ENCODE measurements around the gene RASGEF1C.
A peak's percentile ranks its signal among the peaks of the same experiment; 100 is the strongest.
"Not testable (repeated sequence)": the region's sequence is repeated elsewhere in the genome, so short reads cannot be mapped to it uniquely, and the experiment has no call there.

Gene RASGEF1C

GRCh38 chr5:180210961-180211760 is 2.1 kb upstream of the RASGEF1C start:
- no peak for DNase-seq

- not testable (repeated sequence) for DNase-seq
These were observed 1.1 kb upstream of the RASGEF1C start for GRCh38 chr5:180210077-180210476.

DNA sequence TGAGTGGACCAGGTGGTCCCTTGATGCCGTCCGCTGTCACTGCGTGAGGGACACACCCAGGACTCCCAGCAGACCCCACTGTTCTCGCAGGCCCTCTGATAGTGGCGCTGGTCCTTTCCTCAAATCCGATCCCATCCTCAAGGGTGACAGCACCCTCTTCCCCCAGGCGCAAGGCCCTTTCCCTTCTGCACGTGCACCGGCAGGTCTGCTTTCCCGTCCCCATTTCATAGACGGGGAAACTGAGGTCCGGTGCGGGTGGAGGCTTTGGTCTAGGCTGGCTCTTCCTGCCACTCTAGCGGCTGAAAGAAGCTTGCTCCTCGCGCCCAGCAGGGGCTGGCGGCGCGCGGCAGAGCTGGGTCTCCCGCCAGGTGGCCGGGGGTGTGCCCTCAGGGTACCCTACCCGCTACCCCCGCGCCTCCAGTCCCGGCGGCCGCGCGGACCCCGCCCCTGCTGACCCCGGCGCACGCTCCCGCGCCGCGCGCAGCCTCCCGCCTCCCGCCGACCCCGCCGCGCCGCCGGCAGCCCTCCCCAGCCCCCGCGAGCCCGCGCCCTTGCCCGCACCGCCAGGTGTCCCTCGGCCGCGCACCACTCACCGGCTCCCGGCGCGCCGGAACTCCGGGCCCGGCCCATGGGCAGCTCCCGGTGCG is 453 bp downstream of the RASGEF1C start:
- DNase-seq, result no peak

DNA sequence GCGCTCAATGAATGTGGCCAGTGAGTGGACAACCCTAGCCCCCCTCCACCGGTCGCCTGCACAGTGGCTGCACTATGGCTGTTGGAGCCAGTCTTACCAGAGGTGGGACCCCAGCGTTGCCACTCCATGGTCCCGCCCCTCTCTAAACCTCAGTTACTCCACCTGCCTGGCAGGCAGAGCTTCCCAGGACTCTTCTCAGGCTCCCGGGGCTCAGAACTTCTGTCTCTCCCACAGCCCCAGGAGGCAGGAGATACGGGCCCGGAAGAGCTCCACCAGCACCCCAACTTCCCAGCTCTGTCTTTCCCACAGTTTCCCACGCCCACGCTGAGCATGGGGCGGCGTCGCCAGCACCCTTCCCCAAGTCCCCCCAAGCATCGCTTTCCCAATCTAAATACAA is 975 bp downstream of the RASGEF1C start:
- no peak for DNase-seq

GRCh38 chr5:180207593-180207992 is 1.4 kb downstream of the RASGEF1C start:
- no peak for DNase-seq

GRCh38 chr5:180206993-180207392 is 2.0 kb downstream of the RASGEF1C start:
- no peak for DNase-seq

DNA sequence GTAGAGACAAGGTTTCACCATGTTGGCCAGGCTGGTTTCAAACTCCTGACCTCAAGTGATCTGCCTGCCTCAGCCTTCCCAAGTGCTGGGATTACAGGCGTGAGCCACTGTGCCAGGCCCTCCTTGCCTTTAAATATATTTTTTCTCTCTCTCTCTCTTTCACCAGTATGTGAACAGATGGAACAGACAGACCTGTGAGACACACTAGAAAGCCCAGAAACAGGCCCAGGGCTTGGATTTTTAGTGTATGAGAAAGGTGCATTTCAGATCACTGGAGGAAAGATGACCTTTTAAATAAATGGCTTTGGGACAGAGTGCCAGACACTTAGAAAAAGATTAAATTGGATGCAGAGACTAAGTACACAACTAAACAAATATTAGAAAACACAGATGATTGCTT is 3.1 kb downstream of the RASGEF1C start:
- no peak for DNase-seq

DNA sequence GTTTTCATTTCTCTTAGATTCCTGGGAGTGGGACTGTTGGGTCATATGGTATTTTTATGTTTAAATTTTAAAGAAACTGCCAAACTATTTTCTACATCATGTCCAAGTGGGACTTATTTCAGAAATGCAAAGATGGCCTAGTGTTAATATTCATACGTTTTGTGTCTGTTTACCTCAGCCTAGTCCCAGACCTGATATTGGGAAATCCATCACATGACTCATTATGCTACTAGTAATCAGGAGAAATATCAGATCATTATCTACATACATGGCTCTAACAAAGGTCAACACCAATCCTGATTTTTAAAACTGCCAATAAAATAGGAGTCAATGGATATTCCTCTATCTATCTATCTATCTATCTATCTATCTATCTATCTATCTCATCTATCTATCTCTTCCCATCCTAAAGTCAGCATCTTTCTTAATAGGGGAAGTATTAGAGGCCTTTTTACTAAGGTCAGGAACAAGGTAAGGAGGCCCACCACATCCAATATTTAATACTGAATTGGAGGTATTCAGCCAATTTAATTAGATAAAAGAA is 4.7 kb downstream of the RASGEF1C start:
- no peak for DNase-seq

- DNase-seq, result no peak
These were observed 6.0 kb downstream of the RASGEF1C start for GRCh38 chr5:180202939-180203573.

DNA sequence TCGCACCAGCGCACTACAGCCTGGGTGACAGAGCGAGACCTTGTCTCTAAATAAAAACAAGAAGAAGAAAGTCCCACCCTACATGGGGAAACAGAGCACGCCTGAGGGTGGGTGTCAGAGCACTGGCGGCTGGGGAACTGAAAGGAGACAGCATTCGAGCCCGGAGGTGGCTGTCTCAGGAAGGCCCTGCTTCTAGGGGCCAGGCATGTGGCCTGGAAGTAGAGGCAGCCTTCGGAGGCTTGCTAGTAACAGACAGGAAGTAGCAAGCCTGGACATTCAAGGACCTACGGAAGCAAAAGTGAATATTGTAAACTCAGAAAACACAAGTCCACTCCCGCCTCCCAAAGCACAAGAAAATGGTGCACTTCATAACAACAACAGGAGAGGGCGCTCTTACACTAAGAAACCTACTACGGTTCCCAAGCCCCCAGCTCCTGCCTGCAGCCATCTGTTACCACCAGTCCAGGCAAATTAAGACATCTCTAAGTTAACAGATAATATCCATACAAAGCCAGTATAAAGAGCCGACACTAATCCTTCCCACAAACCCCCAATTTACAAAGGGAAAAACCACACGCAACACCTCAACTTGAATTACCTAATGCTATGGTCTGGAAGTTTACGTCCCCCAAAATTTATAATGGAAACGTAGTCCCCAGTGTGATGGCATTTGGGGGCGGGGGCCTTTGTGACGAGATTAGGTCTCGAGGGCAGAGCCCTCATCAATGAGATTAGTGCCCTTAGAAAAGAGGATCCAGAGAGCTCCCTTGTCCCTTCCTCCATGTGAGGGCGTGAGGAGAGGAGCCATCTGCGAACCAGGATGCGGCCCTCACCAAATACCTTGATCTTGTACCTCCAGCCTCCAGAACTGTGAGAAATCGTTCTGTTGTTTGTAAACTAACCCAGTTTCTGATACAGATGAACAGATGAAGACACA is 7.7 kb downstream of the RASGEF1C start:
- peak in 1 of 2 donors; percentile 18 for DNase-seq

GRCh38 chr5:180199390-180199789 is 9.6 kb downstream of the RASGEF1C start:
- DNase-seq, result no peak

- DNase-seq, result no peak
These were observed 10.8 kb downstream of the RASGEF1C start for GRCh38 chr5:180198208-180198607.

DNA sequence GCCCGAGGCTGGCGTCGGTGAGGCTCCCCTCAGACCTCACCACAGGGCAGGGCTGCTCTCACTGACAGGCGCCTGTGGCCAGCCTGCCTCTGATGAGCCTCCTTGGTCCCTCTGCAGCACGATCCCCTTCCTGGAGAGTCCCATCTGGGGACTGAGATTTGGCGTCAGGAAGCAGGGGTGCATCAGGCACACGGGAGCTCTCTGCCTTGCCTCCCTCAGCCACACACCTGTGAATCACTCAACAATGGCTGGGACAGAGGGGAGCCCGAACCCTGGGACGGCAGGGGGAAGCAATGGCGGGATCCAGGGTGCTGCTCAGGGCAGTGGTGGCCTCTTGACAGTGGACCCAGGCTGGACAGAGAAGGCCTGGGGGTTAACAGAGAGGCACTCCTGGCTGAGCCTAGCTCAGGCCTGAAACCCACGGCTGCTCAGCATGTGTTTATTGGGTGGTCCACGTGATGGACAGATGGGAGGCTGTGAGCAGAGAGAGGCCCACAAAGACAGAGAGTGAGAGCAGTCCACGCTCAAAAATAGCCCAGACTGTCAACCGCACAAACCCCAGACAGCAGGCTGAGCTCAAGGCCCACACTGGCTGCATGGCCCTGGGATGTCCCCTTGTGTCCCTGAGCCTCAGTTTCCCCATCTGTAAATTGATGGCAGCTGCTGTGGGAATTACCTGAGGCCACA is 11.9 kb downstream of the RASGEF1C start:
- no peak for DNase-seq

DNA sequence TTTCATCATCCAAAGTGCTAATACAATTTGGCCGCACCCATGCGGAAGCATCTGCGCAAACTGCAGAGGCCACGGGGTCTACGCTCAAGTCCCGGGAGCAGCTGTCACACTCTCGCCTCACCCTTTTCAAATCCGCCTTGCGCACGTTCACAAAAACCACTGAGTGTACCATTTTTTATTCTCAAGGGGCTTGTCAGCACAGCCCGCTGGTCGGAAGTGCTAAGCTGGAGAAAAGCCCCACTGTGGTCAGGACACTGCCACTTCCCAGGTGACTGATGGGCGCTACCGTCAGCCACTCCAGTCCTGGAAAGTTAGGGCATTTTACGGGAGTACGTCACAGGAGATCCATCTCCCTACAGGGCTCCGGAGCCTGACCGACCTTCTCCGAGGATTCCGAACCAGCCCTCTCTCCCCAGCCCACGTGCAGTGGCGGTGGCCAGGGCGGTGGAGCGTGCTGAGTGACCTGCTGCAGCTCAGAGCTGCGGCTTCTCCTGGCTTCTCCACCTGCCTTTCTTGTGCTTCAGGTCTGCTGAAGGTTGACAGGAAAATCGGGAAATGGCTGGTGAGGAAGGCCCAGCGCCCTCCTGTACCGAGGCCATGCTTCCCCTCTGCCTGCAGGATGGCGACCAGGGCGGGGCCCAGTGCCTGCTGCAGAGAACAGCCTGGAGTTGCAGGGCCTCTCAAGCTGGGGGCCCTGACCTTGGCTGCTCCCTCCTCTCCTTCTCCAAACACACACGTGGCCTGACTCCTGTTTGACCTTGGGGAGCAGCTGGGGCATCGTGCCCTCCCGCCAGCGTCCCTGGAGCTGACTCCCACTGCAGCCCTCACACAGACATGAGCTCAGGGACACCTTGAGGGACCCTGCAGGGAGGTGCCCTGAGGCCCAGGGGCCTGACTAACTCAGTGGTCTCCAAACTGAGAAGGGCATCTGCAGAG is 14.3 kb downstream of the RASGEF1C start:
- no peak for DNase-seq

DNA sequence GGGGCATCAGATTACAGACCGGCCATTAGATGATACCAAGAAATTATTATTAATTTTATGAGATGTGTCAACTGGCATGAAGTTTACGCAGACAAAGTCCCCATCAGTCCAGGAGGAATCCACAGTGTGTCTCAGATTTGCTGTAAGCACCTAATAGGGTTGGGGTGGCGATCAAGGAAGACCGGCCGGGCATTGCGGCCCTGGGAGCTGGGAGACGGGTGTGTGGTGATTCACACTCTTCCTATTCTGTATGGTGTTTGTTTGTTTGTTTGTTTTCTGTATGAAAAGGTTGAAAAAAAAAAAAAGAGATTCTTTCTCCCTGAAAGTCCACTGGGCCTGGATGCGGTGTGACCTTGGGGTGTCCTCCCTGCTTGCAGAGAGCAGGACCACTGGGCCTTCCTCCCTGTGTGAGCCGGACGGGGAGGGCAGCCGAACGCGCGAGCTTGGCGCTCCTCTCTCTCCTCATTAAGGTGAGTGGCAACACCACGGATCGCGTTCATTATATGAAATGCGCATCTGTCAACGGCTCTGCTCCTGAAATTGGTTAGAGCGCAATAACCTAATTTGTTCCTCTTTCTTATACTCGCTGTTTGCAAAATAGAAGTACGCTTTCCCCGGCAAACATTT is 15.1 kb downstream of the RASGEF1C start:
- no peak for DNase-seq

DNA sequence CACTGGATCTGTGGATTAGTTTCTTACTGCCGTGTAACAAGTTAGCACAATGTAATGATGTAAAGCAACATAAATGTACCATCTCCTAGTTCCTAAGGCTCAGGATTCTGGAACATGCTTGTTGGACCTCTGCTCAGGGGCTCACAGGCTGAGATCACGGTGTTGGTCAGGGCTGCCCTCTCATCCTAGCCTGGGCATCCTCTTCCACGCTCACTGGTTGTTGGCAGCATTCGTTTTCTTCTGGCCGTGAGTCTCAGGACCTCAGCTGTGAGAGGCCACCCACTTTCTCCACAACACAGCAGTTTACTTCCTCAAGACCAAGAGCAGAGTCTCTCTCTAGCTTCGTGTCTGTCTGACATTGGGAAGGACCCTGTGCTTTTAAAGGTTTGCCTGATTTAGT is 17.3 kb downstream of the RASGEF1C start:
- DNase-seq, result no peak

GRCh38 chr5:180187767-180188166 is 21.2 kb downstream of the RASGEF1C start:
- no peak for DNase-seq

- DNase-seq, result no peak
These were observed 28.2 kb downstream of the RASGEF1C start for GRCh38 chr5:180180846-180181245.

DNA sequence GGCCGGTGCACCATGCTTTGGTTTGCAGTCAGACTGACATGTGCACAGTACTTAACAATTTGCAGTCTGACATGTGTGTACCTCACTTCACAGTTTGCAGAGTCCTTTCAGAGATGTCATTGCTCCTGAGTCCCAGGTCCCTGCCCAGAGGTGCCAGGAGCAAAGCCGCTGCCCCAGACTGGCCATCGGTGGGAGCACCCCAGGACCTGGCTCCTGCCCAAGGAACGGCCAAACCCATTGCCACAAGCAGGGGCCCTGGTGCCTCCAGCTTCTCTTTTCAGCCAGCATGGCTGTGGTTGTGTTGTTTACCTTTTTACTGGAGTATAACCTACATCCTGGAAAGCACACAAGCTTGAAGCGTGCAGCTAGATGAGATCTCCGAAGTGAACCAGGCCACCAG is 28.6 kb downstream of the RASGEF1C start:
- no peak for DNase-seq

Measured in stimulated activated CD4-positive, alpha-beta T cell treated with anti-CD3 and anti-CD28 coated beads, Interleukin-2, amount 100 ng/mL, for 48 hours (primary cell).